ENCODE data around the gene PDE7B. TPM values are rescaled to one million over a fixed set of nuclear protein-coding genes. Genes with fewer than 3 reads are reported as not detected.
A peak's percentile ranks its signal among the peaks of the same experiment; 100 is the strongest.

PDE7B gene
- total RNA-seq, 1 experiment from 2014 or later, result not detected

- peaks cover 16% of the 10 kb centered on the region for H3K4me1 Mint-ChIP-seq
- CTCF ChIA-PET, result interaction anchor here (0.6 kb wide), 1 partner anchor 53 kb away, joined by 4 read pairs; no protein-coding TSS in a partner anchor
- no peak overlapping the region for H3K27ac Mint-ChIP-seq
- H3K27me3 Mint-ChIP-seq (ENCODE audit: low read depth), result no peaks in the 10 kb centered on the region
- DNase-seq (ENCODE audit: low spot score) (no peak), ATAC-seq (no peak)
- POLR2A ChIA-PET, result no interaction called here
- no peak for TF ChIP-seq MLX (CRISPR knock-in tag; IDR thresholded peaks at IDR 0.05)
- no peak for TF ChIP-seq CBFB (CRISPR knock-in tag; IDR thresholded peaks at IDR 0.05; ENCODE audit: low read depth)
- H3K36me3 Mint-ChIP-seq, result no peaks in the 10 kb centered on the region
- no peak overlapping the region for H3K4me3 Mint-ChIP-seq
- H3K9me3 Mint-ChIP-seq, result no peaks in the 10 kb centered on the region
Measured at GRCh38 chr6:136015531-136015930, 164.0 kb downstream of the PDE7B start.

- H3K27me3 Mint-ChIP-seq (ENCODE audit: low read depth), result no peaks in the 10 kb centered on the region
- ChIA-PET POLR2A (no interaction called here), CTCF (no interaction called here)
- no peaks in the 10 kb centered on the region for H3K36me3 Mint-ChIP-seq
- DNase-seq (ENCODE audit: low spot score), result no peak
- no peaks in the 10 kb centered on the region for H3K9me3 Mint-ChIP-seq
- H3K4me1 Mint-ChIP-seq, result peaks cover 16% of the 10 kb centered on the region
- H3K27ac Mint-ChIP-seq, result no peak overlapping the region
- no peak overlapping the region for H3K4me3 Mint-ChIP-seq
- peak; percentile 62 for ATAC-seq
- TF ChIP-seq MAX (CRISPR knock-in tag; IDR thresholded peaks at IDR 0.05) (no peak), ZNF281 (CRISPR knock-in tag; IDR thresholded peaks at IDR 0.05) (no peak), ATF2 (CRISPR knock-in tag; IDR thresholded peaks at IDR 0.05; ENCODE audit: borderline replicate concordance, low read depth) (no peak), MYBL2 (CRISPR knock-in tag; IDR thresholded peaks at IDR 0.05) (no peak), ZNF232 (CRISPR knock-in tag; IDR thresholded peaks at IDR 0.05) (no peak), ZBTB43 (CRISPR knock-in tag; IDR thresholded peaks at IDR 0.05) (no peak), PRDM15 (CRISPR knock-in tag; IDR thresholded peaks at IDR 0.05) (no peak), ETV6 (CRISPR knock-in tag; IDR thresholded peaks at IDR 0.05) (no peak), HMGA2 (CRISPR knock-in tag; IDR thresholded peaks at IDR 0.05) (no peak), STAT6 (CRISPR knock-in tag; conservative IDR thresholded peaks at IDR 0.05; ENCODE audit: low read depth) (no peak), ELF4 (CRISPR knock-in tag; IDR thresholded peaks at IDR 0.05; ENCODE audit: low read depth) (no peak), USF1 (CRISPR knock-in tag; IDR thresholded peaks at IDR 0.05) (no peak)
Measured at GRCh38 chr6:136016228-136017225, 165.0 kb downstream of the PDE7B start.

Measured in WTC11 (cell line).